SK-N-SH (cell line): Measurements from ENCODE around the gene MAST4. TPM values are rescaled to one million over a fixed set of nuclear protein-coding genes. Genes with fewer than 3 reads are reported as not detected.

Source experiments
- CTCF ChIA-PET: fragments of 300-600, 350-600 bp; formaldehyde crosslinking; extraction: SDS; loops from one replicate; lab custom pipeline; 2021; lab: Yijun Ruan, JAX
- POLR2A ChIA-PET: fragments of 350-600 bp; sonication (Branson Sonifier 250); formaldehyde crosslinking; extraction: SDS; loops from one replicate; lab custom pipeline; 2020; ENCODE audit warnings: antibody characterized with exemption, inconsistent platforms; lab: Yijun Ruan, JAX
- DNase-seq: peaks from one replicate; pipeline ENCODE4 v3.0.0; 2012
- H2AFZ ChIP-seq: fragments of 200-600 bp; sonication (generic); 2 replicates; pipeline ENCODE4 v1.8.1; 2016; ENCODE audit warnings: antibody characterized with exemption, mild to moderate bottlenecking, low read depth
- H3F3A ChIP-seq: fragments of 200-600 bp; sonication (generic); replicated peaks from 2 replicates; pipeline ENCODE3; 2016; ENCODE audit warnings: antibody characterized with exemption, mild to moderate bottlenecking; ENCODE audit not compliant: insufficient read depth
- H3K27ac ChIP-seq, 2 experiments: fragments of 200-500 bp in 1 of 2; fragments of 200-600 bp in 1 of 2; sonication (Bioruptor generic) in 1 of 2; sonication (generic), shearing (Covaris generic) in 1 of 2; 2 replicates each; pipeline versions ENCODE4 v1.5.1 to v1.6.1; 2014 to 2016; ENCODE audit warnings: low read depth in 2 of 2, inconsistent platforms in 1 of 2, low read length in 1 of 2, mild to moderate bottlenecking in 1 of 2, mixed read lengths in 1 of 2
- H3K27me3 ChIP-seq: fragments of 200-600 bp; sonication (generic), shearing (Covaris generic); 2 replicates; pipeline ENCODE4 v1.6.1; 2016; ENCODE audit warnings: mixed run types; ENCODE audit not compliant: insufficient read depth
- H3K36me3 ChIP-seq, 2 experiments: fragments of 200-500 bp in 1 of 2; fragments of 200-600 bp in 1 of 2; sonication (Bioruptor generic) in 1 of 2; sonication (generic) in 1 of 2; replicated peaks in 1 of 2; 2 replicates each; pipeline versions ENCODE3 to v1.5.1; 2014 to 2016; ENCODE audit warnings: low read length in 1 of 2, mild to moderate bottlenecking in 1 of 2; ENCODE audit not compliant: insufficient read depth in 2 of 2, control insufficient read depth in 1 of 2
- H3K4me1 ChIP-seq, 2 experiments: fragments of 200-500 bp in 1 of 2; fragments of 200-600 bp in 1 of 2; sonication (Bioruptor generic) in 1 of 2; sonication (generic), shearing (Covaris generic) in 1 of 2; 2 replicates each; pipeline versions ENCODE4 v1.5.1 to v1.6.1; 2014 to 2016; ENCODE audit warnings: low read depth in 1 of 2, low read length in 1 of 2, mixed run types in 1 of 2; ENCODE audit not compliant: insufficient read depth in 2 of 2, control insufficient read depth in 1 of 2
- H3K4me2 ChIP-seq: fragments of 200-600 bp; sonication (generic), shearing (Covaris generic); 2 replicates; pipeline ENCODE4 v1.6.1; 2017; ENCODE audit warnings: mixed run types
- H3K4me3 ChIP-seq, 2 experiments: fragments of 200-500 bp in 1 of 2; fragments of 200-600 bp in 1 of 2; sonication (Bioruptor generic) in 1 of 2; sonication (generic), shearing (Covaris generic) in 1 of 2; 2 replicates each; pipeline versions ENCODE4 v1.5.1 to v1.8.1; 2014 to 2016; ENCODE audit warnings: low read depth in 2 of 2, inconsistent platforms in 1 of 2, low read length in 1 of 2, mild to moderate bottlenecking in 1 of 2, mixed read lengths in 1 of 2, moderate library complexity in 1 of 2
- H3K79me2 ChIP-seq: fragments of 200-600 bp; sonication (generic); 2 replicates; pipeline ENCODE4 v1.8.1; 2017; ENCODE audit warnings: mild to moderate bottlenecking; ENCODE audit not compliant: insufficient read depth
- H3K9ac ChIP-seq: fragments of 200-600 bp; sonication (generic); 2 replicates; pipeline ENCODE4 v1.6.1; 2017; ENCODE audit warnings: mixed run types
- H3K9me2 ChIP-seq: fragments of 200-600 bp; sonication (generic); 2 replicates; pipeline ENCODE4 v1.6.1; 2017; ENCODE audit warnings: mixed run types
- H3K9me3 ChIP-seq: fragments of 200-600 bp; sonication (generic); 2 replicates; pipeline ENCODE4 v1.6.1; 2017; ENCODE audit warnings: mixed run types, mild to moderate bottlenecking, moderate library complexity
- H4K20me1 ChIP-seq: fragments of 200-600 bp; sonication (generic); 2 replicates; pipeline ENCODE4 v1.6.1; 2017; ENCODE audit warnings: mild to moderate bottlenecking, mixed run types; ENCODE audit not compliant: insufficient read depth
- CHD2 ChIP-seq: fragments of 150-350 bp; IDR thresholded peaks from 2 replicates; pipeline ENCODE4 v1.6.1; 2018; ENCODE audit warnings: low read length; ENCODE audit not compliant: partially characterized antibody
- CTCF ChIP-seq: fragments of 200-600 bp; sonication (generic); IDR thresholded peaks from 2 replicates; pipeline ENCODE4 v1.6.1; 2017; ENCODE audit warnings: antibody characterized with exemption, mild to moderate bottlenecking, moderate library complexity
- ELF1 ChIP-seq: IDR thresholded peaks from 2 replicates; pipeline ENCODE4 v1.4.0; 2012
- EP300 ChIP-seq, 2 experiments: IDR thresholded peaks; 2 replicates each; pipeline versions ENCODE4 v1.4.0 to v1.6.1; 2012; ENCODE audit warnings: borderline replicate concordance in 1 of 2, low read depth in 1 of 2, low read length in 1 of 2
- FOXJ3 ChIP-seq: sonication (generic); formaldehyde crosslinking; IDR thresholded peaks from 2 replicates; pipeline ENCODE4 v1.5.1; 2020; ENCODE audit warnings: mild to moderate bottlenecking, missing genetic modification reagents
- FOXM1 ChIP-seq: IDR thresholded peaks from 2 replicates; pipeline ENCODE4 v1.4.0; 2012; ENCODE audit warnings: low read depth, mild to moderate bottlenecking
- GABPA ChIP-seq: IDR thresholded peaks from 2 replicates; pipeline ENCODE4 v1.4.0; 2012; ENCODE audit warnings: low read depth, mild to moderate bottlenecking
- GATA2 ChIP-seq: sonication (generic); formaldehyde crosslinking; IDR thresholded peaks from 2 replicates; pipeline ENCODE4 v1.5.0; 2020; ENCODE audit warnings: mild to moderate bottlenecking, missing genetic modification reagents
- MAX ChIP-seq: IDR thresholded peaks from 2 replicates; pipeline ENCODE4 v1.4.0; 2012; ENCODE audit warnings: low read depth
- MEF2A ChIP-seq: IDR thresholded peaks from 2 replicates; pipeline ENCODE4 v1.4.0; 2012; ENCODE audit warnings: low read depth, borderline replicate concordance
- MXI1 ChIP-seq: IDR thresholded peaks from 2 replicates; pipeline ENCODE4 v1.6.1; 2012; ENCODE audit warnings: mild to moderate bottlenecking, low read depth, low read length, improper control_type of control experiment
- NFIC ChIP-seq: IDR thresholded peaks from 2 replicates; pipeline ENCODE4 v1.4.0; 2012; ENCODE audit warnings: borderline replicate concordance
- NRF1 ChIP-seq: IDR thresholded peaks from 2 replicates; pipeline ENCODE4 v1.6.1; 2012; ENCODE audit warnings: low read depth, mild to moderate bottlenecking, low read length
- PBX3 ChIP-seq: IDR thresholded peaks from 2 replicates; pipeline ENCODE4; 2012
- RCOR1 ChIP-seq: fragments of 150-350 bp; IDR thresholded peaks from 2 replicates; pipeline ENCODE4 v1.6.1; 2017; ENCODE audit warnings: antibody characterized with exemption, low read length
- RXRA ChIP-seq: IDR thresholded peaks from 2 replicates; pipeline ENCODE4 v1.4.0; 2012; ENCODE audit warnings: low read depth, mild to moderate bottlenecking, borderline replicate concordance
- SIN3A ChIP-seq: IDR thresholded peaks from 2 replicates; pipeline ENCODE4 v1.6.1; 2012; ENCODE audit warnings: low read depth, mild to moderate bottlenecking, low read length, moderate library complexity, borderline replicate concordance
- SMC3 ChIP-seq: IDR thresholded peaks from 2 replicates; pipeline ENCODE4 v1.6.1; 2012; ENCODE audit warnings: low read depth, low read length, improper control_type of control experiment
- TCF12 ChIP-seq: IDR thresholded peaks from 2 replicates; pipeline ENCODE4 v1.4.0; 2012
- TEAD4 ChIP-seq: IDR thresholded peaks from 2 replicates; pipeline ENCODE4 v1.4.0; 2012; ENCODE audit warnings: mild to moderate bottlenecking, borderline replicate concordance; ENCODE audit not compliant: insufficient read depth
- YY1 ChIP-seq: IDR thresholded peaks from 2 replicates; pipeline ENCODE4 v1.4.0; 2012; ENCODE audit warnings: low read depth, mild to moderate bottlenecking
- WGBS: methylation state at CpG from one replicate; pipeline ENCODE4 v1.1.6; 2017; ENCODE audit warnings: low lambda C conversion rate; 5-methylcytosine and 5-hydroxymethylcytosine counted together
- polyA plus RNA-seq, 3 experiments: library from polyadenylated mRNA; depleted of rRNA; stranded (reverse); fragments of >200 nt; gene quantifications; 2 replicates each; pipeline ENCODE4 v1.2.3, GENCODE V29; 2012

Gene MAST4
- polyA plus RNA-seq, 1 of the 3 experiments (the other 2 are of a cell fraction) = 2.2 TPM

GRCh38 chr5:66891184-66891925 lies 295.2 kb downstream of the MAST4 start (continued):
- TF ChIP-seq CHD2 = no peak
- no peak for TF ChIP-seq RXRA
- TF ChIP-seq, all 33 proteins: peak for 0

- Histone ChIP-seq H3K9me2 (no peaks in the 10 kb centered on the region), H3K9me3 (no peaks in the 10 kb centered on the region), H3K79me2 (no peaks in the 10 kb centered on the region), H2AFZ (no peak overlapping the region), H3F3A (no peaks in the 10 kb centered on the region), H3K9ac (no peak overlapping the region), H3K4me1 (peaks cover 0 to 10% of the 10 kb centered on the region in 2 experiments; a peak in 2 of 4 replicates), H3K4me3 (no peak overlapping the region), H3K27ac (no peak overlapping the region), H4K20me1 (no peaks in the 10 kb centered on the region), H3K4me2 (no peak overlapping the region), H3K27me3 (no peaks in the 10 kb centered on the region), H3K36me3 (no peaks in the 10 kb centered on the region)
- WGBS = 52% methylated on average over 3 of the region's 3 CpGs
- POLR2A ChIA-PET = no interaction called here
- TF ChIP-seq TEAD4 (no peak), NFIC (no peak), SIN3A (no peak), RCOR1 (no peak), FOXJ3 (CRISPR knock-in tag) (no peak), FOXM1 (no peak), GABPA (no peak), CHD2 (no peak), EP300 (IDR thresholded peaks at IDR 0.05; ENCODE audit: borderline replicate concordance in 1 of 2, low read depth in 1 of 2, low read length in 1 of 2) (no peak), MEF2A (no peak), GATA2 (CRISPR knock-in tag) (no peak), PBX3 (no peak), MAX (no peak), MXI1 (no peak), ELF1 (no peak), YY1 (no peak), CTCF (no peak), TCF12 (no peak), SMC3 (no peak), NRF1 (no peak)
- DNase-seq = no peak
- CTCF ChIA-PET = no interaction called here
Measured at GRCh38 chr5:66892716-66893115, 296.5 kb downstream of the MAST4 start.
